H4 (cell line): ENCODE data around the gene NF2. TPM values are rescaled to one million over a fixed set of nuclear protein-coding genes. Genes with fewer than 3 reads are reported as not detected.

ENCODE experiments used
- DNase-seq: peaks from one replicate; pipeline ENCODE4 v3.0.0-alpha.2; 2015; ENCODE audit warnings: low spot score
- total RNA-seq: library from RNA; depleted of rRNA; stranded (reverse); fragments of >200 nt; shearing (Covaris generic); gene quantifications from 2 replicates; pipeline ENCODE4 v1.2.3, GENCODE V29; 2014; rRNA removed

The NF2 gene
- total RNA-seq, 1 experiment from 2014 or later: 32.4 TPM

- no peak for DNase-seq
Observed at GRCh38 chr22:29744902-29745301, 141.5 kb downstream of the NF2 start.

DNA sequence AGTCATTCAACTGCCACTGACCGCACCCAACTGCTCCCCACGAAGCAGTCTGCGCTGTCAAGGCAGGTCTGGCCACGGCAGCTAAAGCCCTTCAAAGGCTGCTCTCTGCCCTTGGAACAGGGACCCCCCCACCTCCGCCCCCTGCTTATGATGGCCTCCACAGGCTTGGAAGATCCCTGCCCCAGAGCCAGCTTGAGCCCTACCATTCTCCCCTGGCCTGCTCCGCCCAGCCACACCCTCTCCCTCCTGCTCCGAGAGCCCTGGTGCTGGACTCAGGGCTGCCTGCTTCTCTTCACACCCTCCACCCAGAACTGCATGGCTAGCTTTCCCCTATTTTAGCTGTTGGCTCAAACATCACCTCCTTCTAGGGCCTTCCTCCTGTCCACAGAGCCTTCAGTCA is 144.4 kb downstream of the NF2 start:
- no peak for DNase-seq

Other genes starting within 250 kb of the NF2 start
- gene AP1B1, start 215.1 kb upstream of the NF2 start, total RNA-seq: 22.6 TPM in 2 replicates
- gene RFPL1, start 165.1 kb upstream of the NF2 start, total RNA-seq: 0.08 TPM in 1 of 2 replicates, not detected in the other
- gene NEFH, start 123.4 kb upstream of the NF2 start, total RNA-seq: not detected in 2 replicates
- 30.2 and 39.8 TPM in 2 replicates for gene THOC5, start 49.9 kb upstream of the NF2 start, total RNA-seq
- 58.8 and 72.4 TPM in 2 replicates for gene NIPSNAP1, start 22.5 kb upstream of the NF2 start, total RNA-seq
- 0.04 and 0.39 TPM in 2 replicates for gene CABP7, start 116.4 kb downstream of the NF2 start, total RNA-seq
- gene ZMAT5, start 163.4 kb downstream of the NF2 start, total RNA-seq: 18.9 and 21.2 TPM in 2 replicates
- 68.5 and 85.1 TPM in 2 replicates for gene UQCR10, start 163.7 kb downstream of the NF2 start, total RNA-seq
- gene ASCC2, start 234.6 kb downstream of the NF2 start, total RNA-seq: 12.9 and 16.0 TPM in 2 replicates